HEK293T (cell line): ENCODE data around the gene PROCA1.

ENCODE experiments used
- CTBP1 ChIP-seq: fragments of 450-650 bp; IDR thresholded peaks from 2 replicates; pipeline ENCODE4 v1.6.1; 2016; ENCODE audit warnings: borderline replicate concordance
- ELF4 ChIP-seq: fragments of 450-650 bp; IDR thresholded peaks from 2 replicates; pipeline ENCODE4 v1.6.1; 2017; ENCODE audit warnings: antibody characterized with exemption
- FOXA1 ChIP-seq: fragments of 450-650 bp; IDR thresholded peaks from 2 replicates; pipeline ENCODE4 v1.6.1; 2016; ENCODE audit warnings: mild to moderate bottlenecking
- FOXK2 ChIP-seq: fragments of 450-650 bp; IDR thresholded peaks from 2 replicates; pipeline ENCODE4 v1.6.1; 2016; ENCODE audit warnings: mild to moderate bottlenecking
- FOXM1 ChIP-seq: fragments of 450-650 bp; IDR thresholded peaks from 2 replicates; pipeline ENCODE4 v1.6.1; 2017; ENCODE audit warnings: mild to moderate bottlenecking, borderline replicate concordance
- NFRKB ChIP-seq: fragments of 450-650 bp; IDR thresholded peaks from 2 replicates; pipeline ENCODE4 v1.6.1; 2016; ENCODE audit warnings: mild to moderate bottlenecking, moderate library complexity
- TARDBP ChIP-seq: fragments of 450-650 bp; IDR thresholded peaks from 2 replicates; pipeline ENCODE4 v1.6.1; 2016
- ZNF384 ChIP-seq: fragments of 450-650 bp; IDR thresholded peaks from 2 replicates; pipeline ENCODE4 v1.6.1; 2016

- TF ChIP-seq FOXK2 = no peak
- no peak for TF ChIP-seq FOXM1
- TF ChIP-seq CTBP1 = no peak
- no peak for TF ChIP-seq ZNF384
- no peak for TF ChIP-seq FOXA1
- no peak for TF ChIP-seq TARDBP
- TF ChIP-seq NFRKB = no peak
- no peak for TF ChIP-seq ELF4
Observed at GRCh38 chr17:28737770-28738679, 26.3 kb upstream of the PROCA1 start.
